Heart left ventricle (tissue), 13 donors: ENCODE data around the gene DUSP7.

ENCODE experiments used
- POLR2A ChIP-seq, 2 donors: fragments of 450-650 bp; IDR thresholded peaks; one replicate each; pipeline ENCODE4 v1.6.1; 2017; ENCODE audit warnings: antibody characterized with exemption in 2 of 2, mild to moderate bottlenecking in 2 of 2, moderate library complexity in 2 of 2
- TF ChIP-seq, protein P1 (sequence below), 12 donors: fragments of 200-600 bp; sonication (generic) in 4 of 12; IDR thresholded peaks; one replicate each; pipeline versions ENCODE4 v1.5.0 to v1.8.0; 2018 to 2022; ENCODE audit warnings: antibody characterized with exemption in 12 of 12, mild to moderate bottlenecking in 5 of 12
- donor health status: ischemic (EF 13 %, LVEDD 7.1; RV severe dilation, severe dysfunction).
- donor health status: DM: no; HTN: yes; CAD: no.
- donor health status: DM: no; HTN: no; CAD: no.
- donor health status: ischemic (EF 25% LVEDD 6.9; RV normal size, moderate dysfunction).
- donor health status: ischemic (EF 25% LVEDD 5.7; RV mildly dilated, moderate dysfunction).
- donor health status: ischemic (EF 35%, LVEDD 5.7; RV mildly dilated, moderate dysfunction).
- donor health status: nonischemic (EF 11% LVEDD 7.7; RV severe dilation, severe dysfunction).
- donor health status: DM: yes; HTN: yes; CAD: no.
- donor health status: PGD.
- donor health status: ischemic (EF 29% LVEDD 5.4; RV normal size, mild dysfunction).
- donor health status: nonischemic (EF 23%, LVEDD 6.1; RV moderate dilation, normal function).

DNA sequence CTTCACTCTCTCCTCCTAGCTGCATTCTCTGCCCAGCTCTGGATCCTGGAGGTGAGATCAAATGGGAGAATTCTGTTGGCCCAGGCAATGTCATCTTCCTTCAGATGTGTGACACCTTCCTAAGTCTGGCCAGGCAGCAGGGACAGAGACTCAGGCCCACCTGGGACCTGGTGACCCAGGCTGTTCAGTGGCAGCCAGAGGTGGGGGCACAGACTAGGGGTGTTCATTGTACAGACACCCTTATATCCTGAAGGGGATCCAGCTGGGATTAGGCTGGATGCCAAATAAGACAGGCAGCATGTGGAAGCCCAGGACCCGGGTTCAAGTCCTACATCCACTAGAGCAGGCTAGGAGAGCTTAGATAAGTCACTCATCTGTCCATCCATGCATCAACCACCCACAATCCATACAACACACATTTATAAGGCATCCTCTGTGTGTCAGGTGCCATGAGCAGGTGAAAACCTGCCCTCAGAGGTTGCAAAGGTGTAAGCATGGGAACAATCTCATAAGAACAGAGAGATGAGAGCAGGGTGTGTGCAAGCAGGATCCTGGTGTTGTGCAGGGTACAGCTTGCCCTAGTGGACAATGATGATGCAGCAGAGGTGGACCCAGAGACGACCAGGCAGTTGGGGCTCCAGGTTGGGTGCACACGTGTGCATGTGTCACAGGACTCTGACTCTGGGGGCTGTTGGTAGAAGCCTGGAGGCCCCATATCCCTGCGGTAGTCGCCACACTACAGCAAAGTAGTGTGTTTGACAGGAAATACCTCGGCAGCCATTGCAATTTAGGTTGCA, 42.4 kb downstream of the DUSP7 start:
- TF ChIP-seq, protein P1, sequence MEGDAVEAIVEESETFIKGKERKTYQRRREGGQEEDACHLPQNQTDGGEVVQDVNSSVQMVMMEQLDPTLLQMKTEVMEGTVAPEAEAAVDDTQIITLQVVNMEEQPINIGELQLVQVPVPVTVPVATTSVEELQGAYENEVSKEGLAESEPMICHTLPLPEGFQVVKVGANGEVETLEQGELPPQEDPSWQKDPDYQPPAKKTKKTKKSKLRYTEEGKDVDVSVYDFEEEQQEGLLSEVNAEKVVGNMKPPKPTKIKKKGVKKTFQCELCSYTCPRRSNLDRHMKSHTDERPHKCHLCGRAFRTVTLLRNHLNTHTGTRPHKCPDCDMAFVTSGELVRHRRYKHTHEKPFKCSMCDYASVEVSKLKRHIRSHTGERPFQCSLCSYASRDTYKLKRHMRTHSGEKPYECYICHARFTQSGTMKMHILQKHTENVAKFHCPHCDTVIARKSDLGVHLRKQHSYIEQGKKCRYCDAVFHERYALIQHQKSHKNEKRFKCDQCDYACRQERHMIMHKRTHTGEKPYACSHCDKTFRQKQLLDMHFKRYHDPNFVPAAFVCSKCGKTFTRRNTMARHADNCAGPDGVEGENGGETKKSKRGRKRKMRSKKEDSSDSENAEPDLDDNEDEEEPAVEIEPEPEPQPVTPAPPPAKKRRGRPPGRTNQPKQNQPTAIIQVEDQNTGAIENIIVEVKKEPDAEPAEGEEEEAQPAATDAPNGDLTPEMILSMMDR (IDR thresholded peaks at IDR 0.05): no peak
- TF ChIP-seq POLR2A (IDR thresholded peaks at IDR 0.05): no peak
